Hematopoietic multipotent progenitor cell (in vitro differentiated cells): Measurements from ENCODE around the gene UBE2D3. TPM values are rescaled to one million over a fixed set of nuclear protein-coding genes. Genes with fewer than 3 reads are reported as not detected.

Experiments
- DNase-seq, 3 donors: peaks; one replicate each; pipeline ENCODE4 v3.0.0-alpha.2; 2011 to 2015; ENCODE audit warnings: low read depth in 2 of 3, low spot score in 2 of 3
- small RNA-seq: library from RNA; depleted of rRNA; stranded (forward); fragments of <200 nt; gene quantifications from one replicate; pipeline ENCODE3, GENCODE V24; 2012
- total RNA-seq: library from RNA; depleted of rRNA; stranded (reverse); fragments of >200 nt; gene quantifications from one replicate; pipeline ENCODE4 v1.2.3, GENCODE V29; 2012

The UBE2D3 gene
- total RNA-seq, 1 donor = 309 TPM

GRCh38 chr4:102758241-102759160, 68.8 kb downstream of the UBE2D3 start:
- no peak for DNase-seq

- DNase-seq = no peak
These were observed 69.7 kb downstream of the UBE2D3 start for GRCh38 chr4:102757681-102758080.

- no peak for DNase-seq
These were observed 73.3 kb downstream of the UBE2D3 start for GRCh38 chr4:102754044-102754443.

- no peak for DNase-seq
These were observed 75.4 kb downstream of the UBE2D3 start for GRCh38 chr4:102751941-102752340.

Small RNA genes within 50 kb of the gene (small RNA-seq; reads per million reads assigned to genes)
- not detected for gene RNU7-151P

Other genes with a start within 250 kb of the UBE2D3 start
- gene MANBA, start 66.6 kb downstream of the UBE2D3 start, total RNA-seq = 74.6 TPM
- gene CISD2, start 41.4 kb upstream of the UBE2D3 start, total RNA-seq = 11.0 TPM
- gene SLC9B1, start 192.2 kb upstream of the UBE2D3 start, total RNA-seq = 0.81 TPM
- 22.6 TPM for gene SLC9B2, start 249.2 kb upstream of the UBE2D3 start, total RNA-seq